HG02678 (cell line): Measurements from ENCODE around the gene KRTAP4-6.
"Not testable (repeated sequence)": the region's sequence is repeated elsewhere in the genome, so short reads cannot be mapped to it uniquely, and the experiment has no call there.

Experiments
- ATAC-seq: cut with Tn5 transposase; IDR thresholded peaks from one replicate; pipeline ENCODE4 v1.9.1; 2021; ENCODE audit warnings: mild to moderate bottlenecking, moderate library complexity; ENCODE audit not compliant: unreplicated experiment

Gene KRTAP4-6

GRCh38 chr17:41107941-41108450 lies 32.3 kb downstream of the KRTAP4-6 start:
- no peak for ATAC-seq

DNA sequence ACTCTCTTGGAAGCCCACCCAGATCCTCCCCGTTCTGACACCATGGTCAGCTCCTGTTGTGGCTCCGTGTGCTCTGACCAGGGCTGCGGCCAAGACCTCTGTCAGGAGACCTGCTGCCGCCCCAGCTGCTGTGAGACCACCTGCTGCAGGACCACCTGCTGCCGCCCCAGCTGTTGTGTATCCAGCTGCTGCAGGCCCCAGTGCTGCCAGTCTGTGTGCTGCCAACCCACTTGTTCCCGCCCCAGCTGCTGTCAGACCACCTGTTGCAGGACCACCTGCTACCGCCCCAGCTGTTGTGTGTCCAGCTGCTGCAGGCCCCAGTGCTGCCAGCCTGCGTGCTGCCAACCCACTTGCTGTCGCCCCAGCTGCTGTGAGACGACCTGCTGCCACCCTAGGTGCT lies 35.0 kb downstream of the KRTAP4-6 start, which contains the start of gene KRTAP4-9:
Gene KRTAP4-9, plus strand, starts transcription at position 43 of the 400 bp plus-strand sequence. Its CDS starts 0 bp downstream, at position 43.
- ATAC-seq: not testable (repeated sequence)

- not testable (repeated sequence) for ATAC-seq
These were observed 35.8 kb downstream of the KRTAP4-6 start for GRCh38 chr17:41104386-41105038.

- no peak for ATAC-seq
These were observed 36.4 kb downstream of the KRTAP4-6 start for GRCh38 chr17:41103896-41104295.

- no peak for ATAC-seq
These were observed 38.6 kb downstream of the KRTAP4-6 start, which contains the start of gene KRTAP4-16 for GRCh38 chr17:41101586-41102259. Gene KRTAP4-16, minus strand, starts transcription at chr17:41102209. Its CDS starts 0 bp downstream, at chr17:41102209.

- ATAC-seq: not testable (repeated sequence)
These were observed 40.5 kb downstream of the KRTAP4-6 start for GRCh38 chr17:41099682-41100480.

GRCh38 chr17:41098481-41098880 lies 41.9 kb downstream of the KRTAP4-6 start:
- ATAC-seq: no peak

DNA sequence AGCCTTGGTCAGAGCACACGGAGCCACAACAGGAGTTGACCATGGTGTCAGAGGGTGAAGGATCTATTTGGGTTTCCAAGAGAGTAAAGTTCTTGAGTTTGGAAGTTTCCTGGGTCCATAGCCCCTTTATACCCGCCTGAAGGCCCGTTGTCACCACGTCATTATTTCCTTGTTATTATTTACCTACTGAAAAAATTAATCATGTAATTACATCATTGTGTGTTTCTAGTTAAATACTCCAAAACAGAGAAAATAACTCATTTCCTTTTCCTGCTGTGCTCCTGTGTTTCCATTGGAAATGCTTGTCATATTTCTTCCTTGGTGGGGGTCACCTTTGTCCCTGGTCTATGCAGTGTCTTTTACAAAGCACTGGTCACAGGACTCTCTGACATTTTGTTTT lies 42.3 kb downstream of the KRTAP4-6 start, which contains the start of gene KRTAP4-8:
Gene KRTAP4-8, minus strand, starts transcription at position 101 of the 400 bp plus-strand sequence. Its CDS starts 58 bp downstream, at position 43.
- no peak for ATAC-seq

DNA sequence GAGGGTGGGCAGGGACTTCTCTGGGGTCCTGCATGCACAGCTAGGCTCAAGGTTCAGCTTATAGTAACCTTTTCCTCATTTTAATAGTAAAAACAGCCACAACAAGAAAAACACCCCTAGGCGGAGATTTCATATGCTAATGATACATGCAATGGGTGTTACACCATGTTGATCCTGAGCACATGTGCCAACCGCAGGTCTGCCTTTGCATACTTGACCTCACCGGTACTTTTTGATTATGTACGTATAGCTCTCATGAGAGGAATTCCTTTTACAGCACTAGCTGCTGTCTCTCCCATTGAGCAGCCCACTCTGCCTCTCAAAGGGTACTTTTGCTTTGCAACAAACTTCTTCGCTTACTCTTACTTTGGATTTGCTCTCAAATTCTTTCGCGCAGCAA lies 44.3 kb downstream of the KRTAP4-6 start:
- no peak for ATAC-seq
